Germinal center (tissue), 1 donor: ENCODE measurements around the gene TMEM231.
"Not testable (repeated sequence)": the region's sequence is repeated elsewhere in the genome, so short reads cannot be mapped to it uniquely, and the experiment has no call there.

Experiments used
- DNase-seq: peaks from one replicate; pipeline ENCODE4 v3.0.0; 2012; ENCODE audit warnings: mixed read lengths, low spot score

The TMEM231 gene

GRCh38 chr16:75532142-75532765 lies 23.8 kb downstream of the TMEM231 start:
- no peak for DNase-seq

DNA sequence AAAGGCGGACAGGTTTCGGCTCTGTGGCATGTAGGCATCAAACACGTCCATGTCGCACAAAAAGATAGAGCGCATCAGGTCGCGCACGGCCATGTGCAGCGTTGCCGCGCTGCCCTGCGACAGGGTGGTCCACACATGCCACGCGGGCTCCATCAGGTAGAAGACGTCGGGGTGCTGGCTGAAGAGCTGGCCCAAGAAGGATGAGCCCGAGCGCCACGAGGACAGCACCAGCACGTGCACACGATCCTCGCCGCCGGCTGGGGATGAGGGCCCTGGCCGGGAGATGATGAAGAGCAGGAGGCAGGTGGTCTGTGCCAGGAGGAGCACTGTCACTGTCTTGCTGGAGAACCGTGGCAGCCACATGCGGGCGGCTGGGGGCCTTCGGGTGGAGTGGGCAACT lies 26.1 kb downstream of the TMEM231 start:
- no peak for DNase-seq

- no peak for DNase-seq
Observed at GRCh38 chr16:75529056-75529905, 26.8 kb downstream of the TMEM231 start.

DNA sequence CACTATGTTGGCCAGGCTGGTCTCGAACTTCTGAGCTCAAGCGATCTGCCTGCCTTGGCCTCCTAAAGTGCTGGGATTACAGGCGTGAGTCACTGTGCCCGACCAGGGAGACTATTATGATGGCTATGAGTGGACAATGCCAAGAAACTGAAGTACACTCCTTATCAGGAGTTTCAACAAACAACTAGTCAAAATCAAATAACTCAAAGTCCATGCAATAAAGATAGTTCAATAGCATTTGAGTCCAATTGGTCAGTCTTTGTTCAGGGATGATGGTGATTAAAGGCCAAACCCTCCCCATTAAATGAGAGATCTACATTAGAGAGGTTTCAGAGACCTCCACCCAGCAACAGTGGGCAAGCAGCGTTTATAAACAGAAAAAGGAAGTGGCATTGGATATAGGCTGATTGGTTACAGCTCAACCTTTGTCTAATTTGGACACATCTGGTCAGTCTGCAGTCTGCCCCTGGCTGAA lies 28.2 kb downstream of the TMEM231 start:
- DNase-seq = no peak

DNA sequence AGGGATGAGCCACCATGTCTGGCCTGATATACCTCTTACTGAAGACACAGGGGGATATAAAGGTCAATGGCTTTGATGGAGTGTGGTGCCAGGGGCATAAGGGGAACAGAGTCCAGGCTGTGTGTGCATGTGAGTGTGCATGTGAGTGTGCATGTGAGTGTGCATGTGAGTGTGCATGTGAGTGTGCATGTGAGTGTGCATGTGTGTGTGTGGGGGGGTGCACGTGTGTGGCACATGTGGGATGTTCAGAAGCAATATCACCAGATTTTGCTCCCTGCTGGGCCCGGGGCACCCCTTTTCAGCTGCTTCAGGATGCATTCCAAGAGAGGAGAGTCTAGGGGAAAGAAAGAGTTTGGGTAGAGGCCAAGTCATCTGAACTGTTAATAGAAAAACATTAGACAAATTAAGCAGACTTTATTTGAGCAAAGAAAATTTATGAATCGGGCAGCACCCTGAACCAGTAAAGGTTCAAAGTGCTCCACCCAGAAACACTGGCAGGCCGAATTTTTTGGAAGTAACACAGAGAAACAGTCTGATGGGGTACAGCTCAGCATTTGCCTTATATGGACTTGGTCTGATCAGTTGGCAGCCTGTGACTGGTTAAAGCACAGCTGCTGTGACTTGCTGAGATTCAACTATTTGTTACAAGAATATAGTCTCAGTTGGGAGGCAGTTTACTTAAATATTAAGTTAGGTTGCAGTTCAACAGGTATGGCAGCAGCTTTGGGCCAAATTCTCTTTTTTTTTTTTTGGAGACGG lies 29.8 kb downstream of the TMEM231 start:
- DNase-seq = no peak

DNA sequence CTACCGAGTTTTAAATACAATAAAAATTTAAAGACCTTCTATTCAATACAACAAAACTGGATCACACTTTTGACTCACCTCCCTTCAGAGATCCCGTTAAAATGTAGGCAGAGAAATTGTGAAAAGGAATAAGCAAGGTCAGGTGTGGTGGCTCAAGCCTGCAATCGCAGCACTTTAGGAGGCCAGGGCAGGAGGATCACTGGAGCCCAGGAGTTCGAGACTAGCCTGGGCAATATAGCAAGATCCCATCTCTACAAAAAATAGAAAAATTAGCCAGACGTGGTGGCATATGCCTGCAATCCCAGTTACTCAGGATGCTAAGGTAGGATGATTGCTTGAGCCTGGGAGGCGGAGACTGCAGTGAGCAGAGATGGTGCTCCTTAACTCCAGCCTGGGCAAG lies 36.9 kb downstream of the TMEM231 start:
- DNase-seq = no peak

DNA sequence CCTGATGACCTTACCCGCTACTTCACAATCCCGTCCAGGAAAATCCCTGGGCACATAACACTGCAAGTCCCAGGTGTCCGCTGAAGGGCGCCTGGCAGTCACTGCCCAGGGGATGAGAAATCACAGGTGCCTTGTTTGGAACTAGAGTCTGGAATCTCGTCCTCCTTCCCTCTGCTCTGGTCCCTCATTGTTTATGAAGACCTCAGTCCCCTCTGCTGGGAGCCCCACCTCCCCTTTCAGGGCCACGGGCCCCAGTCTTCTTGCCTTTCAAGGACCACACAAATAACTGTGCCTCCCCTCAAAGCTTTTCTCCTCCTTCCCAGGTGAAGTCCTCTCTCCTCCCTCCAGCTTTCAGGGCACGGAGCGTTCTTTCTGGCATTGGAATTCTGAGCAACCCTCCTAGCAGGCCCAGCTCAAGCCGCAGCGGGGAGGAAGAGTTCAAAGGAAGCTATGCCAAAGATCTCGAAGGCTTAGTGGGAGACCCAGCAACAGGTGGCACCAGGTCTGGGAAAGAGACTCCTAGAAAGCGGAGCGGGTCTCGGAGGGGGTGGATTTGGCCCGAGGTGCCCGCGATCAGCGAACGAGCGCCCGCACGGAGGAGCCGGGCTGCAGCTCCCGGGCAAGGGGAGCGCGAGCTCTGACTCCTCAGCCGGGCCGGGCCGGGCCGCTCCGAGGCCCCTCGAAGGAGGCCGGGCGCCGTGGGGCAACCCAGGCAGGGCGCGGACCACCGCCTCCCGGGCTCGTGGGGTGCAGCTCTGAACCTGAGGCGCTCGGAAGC lies 39.7 kb downstream of the TMEM231 start:
- peak; percentile 36 for DNase-seq

GRCh38 chr16:75514296-75514695 lies 41.8 kb downstream of the TMEM231 start:
- DNase-seq = no peak

DNA sequence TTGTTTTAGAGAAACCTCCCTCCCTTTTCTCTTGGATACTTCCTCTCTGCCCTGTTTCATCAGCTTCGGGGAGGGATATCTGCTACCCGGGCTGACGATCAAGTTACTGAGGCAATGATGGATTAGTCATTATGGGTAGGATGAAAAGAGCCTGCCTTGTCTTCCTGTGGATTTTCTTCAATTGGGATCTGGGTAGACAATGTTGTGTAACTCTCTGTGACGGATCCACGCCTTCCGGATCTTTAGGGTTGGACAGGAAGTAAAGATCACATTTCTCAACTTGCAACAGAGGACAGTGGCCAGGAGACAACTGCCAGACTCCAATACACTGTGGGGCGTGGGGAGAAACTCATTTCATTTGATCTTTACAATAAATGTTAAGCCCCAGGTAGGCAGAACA lies 49.5 kb downstream of the TMEM231 start:
- DNase-seq = no peak

- no peak for DNase-seq
Observed at GRCh38 chr16:75506107-75506506, 49.9 kb downstream of the TMEM231 start.

DNA sequence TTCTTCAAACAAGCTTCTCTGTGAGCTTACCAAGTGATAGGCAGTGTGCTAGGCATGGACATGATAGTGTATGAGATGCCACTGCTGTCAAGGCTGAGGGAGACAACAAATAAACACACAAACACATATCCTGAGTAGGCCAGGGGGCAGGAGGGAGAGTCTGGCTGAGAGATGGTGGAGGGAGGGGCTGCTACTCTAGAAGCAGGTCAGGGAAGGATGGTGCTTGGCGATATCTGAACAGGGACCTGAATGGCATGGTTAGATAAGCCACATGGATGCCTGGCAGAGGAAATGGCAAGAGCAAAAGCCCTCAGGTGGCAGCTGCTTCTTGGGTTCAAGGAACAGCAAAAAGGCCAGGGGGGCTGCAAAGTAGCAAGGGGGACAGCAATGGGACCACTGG lies 52.3 kb downstream of the TMEM231 start:
- DNase-seq = no peak

GRCh38 chr16:75502916-75503605 lies 53.0 kb downstream of the TMEM231 start:
- no peak for DNase-seq

DNA sequence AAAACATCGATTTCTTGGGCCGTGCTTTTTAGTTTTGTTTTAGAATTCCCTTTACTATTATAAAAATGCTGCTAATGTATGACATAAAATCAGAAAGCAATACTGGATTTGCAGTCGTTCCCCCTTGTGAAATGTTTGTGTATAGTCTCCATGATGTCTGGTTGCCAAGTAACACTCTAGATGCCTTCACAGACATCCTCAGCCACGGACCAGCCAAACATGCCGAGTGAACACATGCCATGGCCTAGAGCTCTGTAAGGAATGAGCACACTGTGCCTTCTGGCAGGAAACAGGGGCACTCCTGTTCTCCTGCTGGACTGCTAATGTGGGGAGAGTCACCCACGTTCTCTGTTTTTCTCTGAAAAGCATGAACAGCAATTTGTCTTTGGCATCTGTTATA lies 54.2 kb downstream of the TMEM231 start:
- DNase-seq = not testable (repeated sequence)

DNA sequence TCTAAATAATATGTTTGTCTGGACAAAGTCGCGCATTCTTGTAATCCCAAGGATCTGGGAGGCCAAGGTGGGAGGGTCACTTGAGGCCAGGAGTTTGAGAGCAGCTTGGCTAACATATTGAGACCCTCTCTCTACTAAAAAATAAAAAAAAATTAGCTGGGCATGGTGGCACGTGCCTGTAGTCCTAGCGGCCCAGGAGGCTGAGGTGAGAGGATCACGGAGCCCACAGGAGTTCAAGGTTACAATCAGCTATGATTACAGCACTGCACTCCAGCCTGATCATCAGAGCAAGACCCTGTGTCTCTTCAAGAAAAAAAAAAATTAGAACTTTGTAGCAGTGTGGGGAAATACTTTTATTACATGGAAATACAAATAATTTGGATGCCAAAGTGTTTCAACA lies 54.7 kb downstream of the TMEM231 start:
- no peak for DNase-seq

DNA sequence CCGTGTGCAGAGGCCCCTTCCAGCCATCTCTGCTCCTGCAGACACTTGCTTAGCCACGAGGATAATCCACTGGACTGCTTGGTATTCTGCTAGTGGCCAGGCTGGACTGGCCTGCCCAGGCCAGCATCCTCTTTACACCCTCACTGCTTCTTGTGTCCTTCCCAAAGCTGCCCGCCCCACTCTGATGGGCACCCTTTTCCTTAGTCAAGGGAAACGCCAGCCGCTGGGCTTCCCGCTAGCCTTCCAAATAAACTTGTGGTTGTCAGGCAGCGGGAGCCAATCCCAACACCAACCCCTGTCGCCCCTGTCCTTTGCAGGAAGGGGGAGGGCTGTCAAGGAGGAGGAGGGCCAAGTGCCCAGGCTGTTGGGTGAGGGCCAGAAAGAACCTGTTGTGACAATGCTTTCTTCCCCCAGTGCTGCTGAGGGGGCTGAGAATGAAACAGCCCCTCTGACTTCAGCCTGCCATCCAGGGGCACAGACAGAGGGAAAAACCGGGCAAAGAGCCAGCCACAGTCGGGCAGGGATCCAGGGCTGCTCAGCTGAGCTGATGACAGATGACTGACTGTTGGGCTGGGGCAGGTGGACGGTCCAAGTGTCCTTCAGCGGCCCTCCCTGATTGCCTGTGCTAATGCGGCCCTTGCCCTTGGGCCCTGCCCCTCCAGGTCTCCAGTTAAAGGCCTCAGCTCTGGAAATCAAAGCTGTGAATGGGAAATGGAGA lies 57.3 kb downstream of the TMEM231 start:
- DNase-seq = not testable (repeated sequence)

GRCh38 chr16:75497558-75497957 lies 58.5 kb downstream of the TMEM231 start:
- DNase-seq = no peak

DNA sequence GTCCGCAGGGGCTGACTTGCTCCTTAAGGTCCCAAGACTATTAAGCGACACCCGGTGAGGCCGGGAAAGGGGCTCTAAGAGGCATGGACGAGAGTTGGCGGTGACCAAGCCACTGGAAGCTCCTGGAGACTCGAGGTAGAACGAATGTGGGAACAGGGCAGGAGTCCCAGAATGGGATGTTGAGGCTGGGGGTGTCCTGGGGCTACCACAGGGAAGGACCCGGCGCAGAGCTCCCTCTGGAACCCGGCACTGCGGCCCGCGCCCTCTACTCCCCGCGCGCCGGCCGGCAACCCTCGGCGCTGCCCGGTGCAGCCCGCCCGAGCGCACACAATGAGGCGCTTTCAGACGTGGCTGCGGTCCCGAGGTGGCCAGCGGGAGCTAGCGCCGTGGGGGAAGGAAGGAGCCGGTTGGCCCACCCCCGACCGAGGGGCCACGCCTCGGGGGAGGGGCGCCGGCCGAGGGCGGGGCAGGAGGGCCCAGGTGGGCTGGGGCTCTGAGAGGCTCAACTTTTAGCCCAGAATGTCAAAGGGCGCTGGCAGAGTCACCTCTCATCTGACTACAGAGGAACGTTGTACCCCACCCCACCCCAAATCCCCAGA lies 60.9 kb downstream of the TMEM231 start, which contains the start of gene CHST6:
Gene CHST6 (minus strand): TSS at position 366 of the 599 bp plus-strand sequence. CDS start 15,613 bp downstream, outside the sequence.
- DNase-seq = peak; percentile 64

- DNase-seq = no peak
Observed at GRCh38 chr16:75494661-75495075, 61.4 kb downstream of the TMEM231 start.

GRCh38 chr16:75494184-75494583 lies 61.9 kb downstream of the TMEM231 start:
- no peak for DNase-seq

- DNase-seq = peak; percentile 18
Observed at GRCh38 chr16:75491876-75492275, 64.2 kb downstream of the TMEM231 start.
